ENCODE measurements around the gene NAALADL2.
A peak's percentile ranks its signal among the peaks of the same experiment; 100 is the strongest.

DNA sequence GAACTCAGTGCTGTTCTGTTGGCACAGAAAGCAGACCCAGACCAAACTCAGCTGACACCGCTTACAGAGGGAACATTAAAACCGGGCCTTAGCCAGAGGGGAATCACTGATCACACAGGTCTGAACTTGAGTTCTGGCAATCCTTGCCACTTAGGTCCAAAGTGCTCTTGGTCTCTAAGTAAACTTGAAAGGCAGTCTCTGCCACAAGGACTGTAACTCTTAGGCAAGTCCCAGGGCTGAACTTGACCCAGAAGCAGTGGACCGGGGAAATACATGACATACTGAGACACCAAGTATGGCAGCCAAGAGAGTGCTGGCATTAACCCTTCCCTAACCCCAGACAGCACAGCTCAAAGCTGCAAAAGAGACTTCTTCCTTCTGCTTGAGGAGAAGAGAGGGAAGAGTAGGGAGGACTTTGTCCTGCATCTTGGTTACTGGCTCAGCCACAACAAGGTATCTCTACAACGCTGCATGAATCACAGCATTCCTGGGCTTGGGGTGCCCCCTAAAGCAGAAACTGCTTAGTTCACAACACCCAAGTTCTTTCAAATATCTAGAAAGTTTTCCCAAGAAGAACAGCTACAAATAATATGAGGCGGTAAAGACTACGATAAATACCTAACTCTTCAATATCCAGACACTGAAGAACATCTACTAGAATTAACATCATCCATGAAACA lies 32.5 kb downstream of the NAALADL2 start:
- TF ChIP-seq CTCF (IDR thresholded peaks at IDR 0.05; ENCODE audit: low read depth, low read length) (peak; percentile 15; the same call in 1 of the 2 replicates), EZH2phosphoT487 (IDR thresholded peaks at IDR 0.05; ENCODE audit: low read depth) (no peak)

All from OCI-LY3 (cell line).